HG02970 (cell line): Measurements from ENCODE around the gene CTCFL.

ENCODE experiments used
- ATAC-seq: cut with Tn5 transposase; IDR thresholded peaks from one replicate; pipeline ENCODE4 v1.9.1; 2021; ENCODE audit warnings: mild to moderate bottlenecking, moderate library complexity, moderate number of reproducible peaks; ENCODE audit not compliant: unreplicated experiment, low FRiP score

The CTCFL gene

GRCh38 chr20:57537822-57538221, 12.9 kb upstream of the CTCFL start:
- no peak for ATAC-seq

GRCh38 chr20:57536771-57537724, 12.1 kb upstream of the CTCFL start:
- no peak for ATAC-seq

GRCh38 chr20:57536120-57536708, 11.3 kb upstream of the CTCFL start:
- no peak for ATAC-seq

- no peak for ATAC-seq
These were observed 10.4 kb upstream of the CTCFL start for GRCh38 chr20:57535297-57535696.

- no peak for ATAC-seq
These were observed 7.2 kb upstream of the CTCFL start for GRCh38 chr20:57532104-57532503.

- no peak for ATAC-seq
These were observed 5.5 kb upstream of the CTCFL start for GRCh38 chr20:57530327-57530981.

- ATAC-seq = no peak
These were observed 4.9 kb upstream of the CTCFL start for GRCh38 chr20:57529810-57530209.

GRCh38 chr20:57529160-57529585, 4.2 kb upstream of the CTCFL start:
- no peak for ATAC-seq

- ATAC-seq = no peak
These were observed 3.2 kb upstream of the CTCFL start for GRCh38 chr20:57528148-57528547.

GRCh38 chr20:57527728-57528127, 2.8 kb upstream of the CTCFL start:
- no peak for ATAC-seq

GRCh38 chr20:57526885-57527460, 2.0 kb upstream of the CTCFL start:
- ATAC-seq = no peak

GRCh38 chr20:57526087-57526884, 1.3 kb upstream of the CTCFL start:
- ATAC-seq = no peak

- ATAC-seq = no peak
These were observed 567 bp upstream of the CTCFL start for GRCh38 chr20:57525328-57526086.

- ATAC-seq = no peak
These were observed 1.2 kb downstream of the CTCFL start for GRCh38 chr20:57523782-57524181.

- no peak for ATAC-seq
These were observed 2.4 kb downstream of the CTCFL start for GRCh38 chr20:57522380-57523140.

- no peak for ATAC-seq
These were observed 7.0 kb downstream of the CTCFL start for GRCh38 chr20:57517904-57518303.

- no peak for ATAC-seq
These were observed 10.6 kb downstream of the CTCFL start for GRCh38 chr20:57514273-57514751.

GRCh38 chr20:57513199-57513598, 11.7 kb downstream of the CTCFL start:
- no peak for ATAC-seq

- no peak for ATAC-seq
These were observed 12.5 kb downstream of the CTCFL start for GRCh38 chr20:57512432-57512831.
